Endothelial cell (in vitro differentiated cells): ENCODE results near the gene UBXN7. TPM values are rescaled to one million over a fixed set of nuclear protein-coding genes. Genes with fewer than 3 reads are reported as not detected.
"Not testable (repeated sequence)": the region's sequence is repeated elsewhere in the genome, so short reads cannot be mapped to it uniquely, and the experiment has no call there.

ENCODE experiments used
- DNase-seq: peaks from one replicate; pipeline ENCODE4 v3.0.0; 2021; ENCODE audit warnings: low spot score
- H3K27ac Mint-ChIP-seq: one replicate; pipeline ENCODE4 v1.8.0; 2021; ENCODE audit warnings: mixed read lengths, inconsistent platforms; ENCODE audit not compliant: unreplicated experiment
- H3K27me3 Mint-ChIP-seq: one replicate; pipeline ENCODE4 v1.8.0; 2021; ENCODE audit warnings: mild to moderate bottlenecking, moderate library complexity, mixed read lengths, inconsistent platforms; ENCODE audit not compliant: unreplicated experiment
- H3K36me3 Mint-ChIP-seq: one replicate; pipeline ENCODE4 v1.8.0; 2021; ENCODE audit warnings: mild to moderate bottlenecking, low read depth, mixed read lengths, inconsistent platforms; ENCODE audit not compliant: unreplicated experiment
- H3K4me1 Mint-ChIP-seq: one replicate; pipeline ENCODE4 v1.8.0; 2021; ENCODE audit warnings: mild to moderate bottlenecking, mixed read lengths, inconsistent platforms; ENCODE audit not compliant: unreplicated experiment
- H3K4me3 Mint-ChIP-seq: one replicate; pipeline ENCODE4 v1.8.0; 2021; ENCODE audit warnings: mild to moderate bottlenecking, mixed read lengths, inconsistent platforms; ENCODE audit not compliant: unreplicated experiment
- H3K9me3 Mint-ChIP-seq: one replicate; pipeline ENCODE4 v1.8.0; 2021; ENCODE audit warnings: mixed read lengths, inconsistent platforms; ENCODE audit not compliant: unreplicated experiment
- total RNA-seq: library from RNA; stranded (reverse); fragmentation: NEBNext Ultra II Directional; extraction: Animal tissue kit (Norgen Biotek cat#: 25700); gene quantifications from one replicate; pipeline ENCODE4 v1.2.1, GENCODE V29; 2021; ENCODE audit not compliant: unreplicated experiment
- TF ChIP-seq, protein P1 (sequence below): fragments of 200-600 bp; sonication (generic); IDR thresholded peaks from one replicate; pipeline ENCODE4 v1.5.0; 2021; ENCODE audit warnings: antibody characterized with exemption; ENCODE audit not compliant: unreplicated experiment

Gene UBXN7
- total RNA-seq, 1 donor from 2014 or later = 71.7 TPM

DNA sequence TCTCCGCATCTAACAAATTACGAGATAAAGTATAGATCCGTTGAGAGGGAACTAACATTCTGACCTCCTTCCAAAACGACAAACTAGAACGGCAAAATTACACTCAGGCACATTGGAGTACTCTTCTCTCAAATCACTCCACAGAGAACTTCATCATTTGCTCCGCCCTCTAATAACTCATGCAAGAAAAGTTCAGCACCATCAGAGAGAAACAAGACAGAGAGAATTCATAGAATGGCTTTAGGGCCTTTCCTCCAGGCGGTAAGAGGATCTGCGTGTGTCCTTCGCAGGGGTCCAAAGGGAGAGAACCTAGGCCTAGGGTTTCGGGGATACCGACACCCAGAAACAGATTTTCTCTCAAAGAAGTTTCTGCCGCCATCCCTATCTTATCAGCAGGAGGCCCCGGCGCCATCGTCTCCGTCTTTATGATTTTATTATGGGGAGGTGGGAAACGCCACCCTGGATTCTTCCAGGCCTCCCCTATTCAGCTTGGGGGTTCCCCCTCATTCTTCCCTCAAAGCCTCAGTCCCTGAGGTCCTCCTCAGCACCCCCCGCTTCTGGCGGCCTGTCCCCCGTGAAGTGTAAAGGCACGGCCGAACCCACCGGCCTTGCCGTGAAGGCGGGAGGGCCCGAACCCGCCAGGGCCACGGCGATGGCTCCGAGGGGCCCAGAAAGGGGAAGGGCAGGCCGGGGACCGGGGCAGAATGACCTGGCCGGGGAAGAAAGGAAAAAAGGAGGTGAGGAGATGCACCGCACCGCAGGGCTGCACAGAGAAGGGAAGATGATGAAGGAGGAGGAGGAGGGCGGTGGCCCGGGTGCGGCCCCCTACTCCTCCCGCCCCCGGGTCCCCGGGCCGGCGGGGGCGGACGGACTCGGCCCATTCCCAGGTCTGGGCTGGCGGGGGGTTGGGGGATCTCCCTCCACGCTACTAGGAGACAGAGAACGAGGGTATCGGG, 768 bp downstream of the UBXN7 start:
- H3K4me1 Mint-ChIP-seq = peaks cover 15% of the 10 kb centered on the region
- H3K27ac Mint-ChIP-seq = peak overlapping the region; percentile 83
- peak; percentile 36 for DNase-seq
- H3K4me3 Mint-ChIP-seq = peak overlapping the region; percentile 94
- H3K36me3 Mint-ChIP-seq = no peaks in the 10 kb centered on the region
- H3K27me3 Mint-ChIP-seq = peaks cover 5% of the 10 kb centered on the region
- H3K9me3 Mint-ChIP-seq = no peaks in the 10 kb centered on the region
- TF ChIP-seq, protein P1, sequence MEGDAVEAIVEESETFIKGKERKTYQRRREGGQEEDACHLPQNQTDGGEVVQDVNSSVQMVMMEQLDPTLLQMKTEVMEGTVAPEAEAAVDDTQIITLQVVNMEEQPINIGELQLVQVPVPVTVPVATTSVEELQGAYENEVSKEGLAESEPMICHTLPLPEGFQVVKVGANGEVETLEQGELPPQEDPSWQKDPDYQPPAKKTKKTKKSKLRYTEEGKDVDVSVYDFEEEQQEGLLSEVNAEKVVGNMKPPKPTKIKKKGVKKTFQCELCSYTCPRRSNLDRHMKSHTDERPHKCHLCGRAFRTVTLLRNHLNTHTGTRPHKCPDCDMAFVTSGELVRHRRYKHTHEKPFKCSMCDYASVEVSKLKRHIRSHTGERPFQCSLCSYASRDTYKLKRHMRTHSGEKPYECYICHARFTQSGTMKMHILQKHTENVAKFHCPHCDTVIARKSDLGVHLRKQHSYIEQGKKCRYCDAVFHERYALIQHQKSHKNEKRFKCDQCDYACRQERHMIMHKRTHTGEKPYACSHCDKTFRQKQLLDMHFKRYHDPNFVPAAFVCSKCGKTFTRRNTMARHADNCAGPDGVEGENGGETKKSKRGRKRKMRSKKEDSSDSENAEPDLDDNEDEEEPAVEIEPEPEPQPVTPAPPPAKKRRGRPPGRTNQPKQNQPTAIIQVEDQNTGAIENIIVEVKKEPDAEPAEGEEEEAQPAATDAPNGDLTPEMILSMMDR = no peak

DNA sequence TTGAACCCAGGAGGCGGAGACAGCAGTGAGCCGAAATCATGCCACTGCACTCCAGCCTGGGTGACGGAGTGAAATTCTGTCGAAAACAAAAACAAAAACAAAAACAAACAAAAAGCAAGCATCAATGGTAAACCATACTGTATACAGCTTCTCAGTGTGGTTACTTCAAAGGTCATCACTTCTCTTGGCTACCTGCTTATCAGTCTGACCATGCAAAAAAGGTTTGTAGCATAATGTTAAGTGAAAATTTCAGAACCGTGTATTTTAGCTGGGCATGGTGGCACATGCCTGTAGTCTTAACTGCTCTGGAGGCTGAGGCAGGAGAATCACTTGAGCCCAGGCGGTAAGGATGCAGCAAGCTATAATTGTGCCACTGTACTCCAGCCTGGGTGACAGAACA, 4.2 kb downstream of the UBXN7 start:
- Mint-ChIP-seq H3K27ac (no peak overlapping the region), H3K36me3 (no peaks in the 10 kb centered on the region), H3K4me1 (peaks cover 12% of the 10 kb centered on the region), H3K9me3 (no peaks in the 10 kb centered on the region), H3K27me3 (peaks cover 5% of the 10 kb centered on the region), H3K4me3 (no peak overlapping the region)
- TF ChIP-seq, protein P1 = no peak
- no peak for DNase-seq

DNA sequence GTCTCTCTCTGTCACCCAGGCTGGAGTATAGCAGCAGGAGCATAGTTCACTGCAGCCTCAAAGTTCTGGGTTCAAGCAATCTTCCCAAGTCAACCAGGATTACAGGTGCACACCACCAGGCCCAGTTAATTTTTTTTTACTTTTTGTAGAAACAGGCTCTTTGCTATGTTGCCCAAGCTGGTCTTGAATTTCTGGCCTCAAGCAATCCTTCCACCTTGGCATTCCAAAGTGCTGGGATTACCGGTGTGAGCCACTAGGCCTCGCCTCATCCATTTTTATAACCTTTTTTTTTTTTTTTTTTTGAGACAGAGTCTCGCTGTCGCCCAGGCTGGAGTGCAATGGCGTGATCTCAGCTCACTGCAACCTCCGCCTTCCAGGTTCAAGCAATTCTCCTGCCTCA, 7.8 kb downstream of the UBXN7 start:
- not testable (repeated sequence) for H3K4me3 Mint-ChIP-seq, H3K27ac Mint-ChIP-seq, DNase-seq, H3K36me3 Mint-ChIP-seq, H3K4me1 Mint-ChIP-seq, H3K9me3 Mint-ChIP-seq, H3K27me3 Mint-ChIP-seq

DNA sequence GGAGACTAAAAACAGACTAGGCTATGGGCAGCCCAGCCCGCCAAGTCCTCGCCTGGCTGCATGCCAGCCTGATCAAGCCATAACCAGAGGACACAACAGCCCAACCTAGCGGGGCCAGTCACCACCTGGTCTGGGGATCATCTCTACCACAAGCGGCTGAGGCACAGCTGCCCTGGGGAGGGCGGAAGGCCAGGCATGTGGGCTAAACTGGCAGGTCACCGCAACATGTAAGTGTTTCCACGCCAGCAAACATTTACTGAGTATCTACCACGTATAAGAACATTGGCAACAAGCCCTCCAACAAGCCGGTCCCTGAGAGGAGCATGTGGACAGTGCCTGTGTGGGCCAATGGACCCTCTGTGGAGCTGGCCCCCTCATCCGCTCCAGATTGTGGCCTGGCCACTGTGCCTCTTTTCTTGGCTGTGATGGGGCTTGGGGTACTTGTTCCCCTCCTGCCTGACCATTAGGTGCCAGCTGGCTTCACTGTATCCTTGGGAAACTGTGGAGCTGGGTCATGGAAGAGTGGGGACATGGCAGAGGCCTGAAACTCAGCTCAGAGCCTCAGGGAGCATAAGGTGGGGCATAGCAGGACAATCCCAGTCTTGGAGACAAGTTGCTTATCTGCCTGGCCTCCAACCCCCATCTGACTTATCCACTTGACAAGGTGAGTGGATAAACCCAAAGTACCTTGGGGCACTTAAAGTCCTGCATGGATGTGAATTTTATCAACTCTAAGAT, 9.0 kb downstream of the UBXN7 start:
- no peak overlapping the region for H3K27ac Mint-ChIP-seq
- H3K36me3 Mint-ChIP-seq = no peaks in the 10 kb centered on the region
- H3K27me3 Mint-ChIP-seq = peaks cover 3% of the 10 kb centered on the region
- TF ChIP-seq, protein P1 = no peak
- H3K4me1 Mint-ChIP-seq = peaks cover 4% of the 10 kb centered on the region
- no peaks in the 10 kb centered on the region for H3K9me3 Mint-ChIP-seq
- no peak overlapping the region for H3K4me3 Mint-ChIP-seq
- DNase-seq = no peak

DNA sequence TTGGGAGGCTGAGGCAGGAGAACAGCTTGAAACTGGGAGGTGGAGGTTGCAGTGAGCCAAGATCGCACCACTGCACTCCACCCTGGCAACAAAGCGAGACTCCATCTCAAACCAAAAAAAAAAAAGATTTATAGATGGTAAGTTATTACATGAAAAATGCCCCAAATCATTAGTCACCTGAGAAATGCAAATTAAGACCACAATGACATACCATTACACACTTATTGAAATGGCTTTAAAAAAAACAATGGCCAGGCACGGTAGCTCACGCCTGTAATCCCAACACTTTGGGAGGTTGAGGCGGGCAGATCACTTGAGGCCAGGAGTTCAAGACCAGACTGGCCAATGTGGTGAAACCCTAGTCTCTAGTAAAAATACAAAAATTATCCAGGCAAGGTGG, 10.6 kb downstream of the UBXN7 start:
- not testable (repeated sequence) for H3K27me3 Mint-ChIP-seq, H3K4me3 Mint-ChIP-seq, H3K4me1 Mint-ChIP-seq, H3K9me3 Mint-ChIP-seq, H3K27ac Mint-ChIP-seq, DNase-seq, H3K36me3 Mint-ChIP-seq
